Measurements from ENCODE around the gene MNX1.

MNX1 gene

DNA sequence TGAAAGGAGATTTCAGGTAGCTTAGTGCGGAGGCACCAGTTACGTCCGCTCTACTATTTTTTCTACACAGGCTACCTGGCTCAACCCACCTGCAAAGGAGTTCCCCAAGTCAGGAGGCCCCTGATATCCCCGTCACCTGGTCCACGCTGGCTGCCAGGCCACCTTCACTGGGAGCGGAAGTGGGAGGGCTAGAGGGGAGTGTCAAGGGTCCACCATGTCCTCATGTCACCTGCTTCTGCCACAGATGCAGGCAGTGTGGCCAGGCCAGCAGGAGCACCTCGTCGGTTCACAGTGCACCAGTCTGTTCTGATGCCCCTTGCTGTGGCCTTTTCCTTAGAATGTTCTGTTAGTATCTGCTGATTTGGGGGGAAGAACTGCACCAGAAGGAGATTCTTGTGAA lies 44.1 kb downstream of the MNX1 start:
- DNase-seq, result no peak

DNA sequence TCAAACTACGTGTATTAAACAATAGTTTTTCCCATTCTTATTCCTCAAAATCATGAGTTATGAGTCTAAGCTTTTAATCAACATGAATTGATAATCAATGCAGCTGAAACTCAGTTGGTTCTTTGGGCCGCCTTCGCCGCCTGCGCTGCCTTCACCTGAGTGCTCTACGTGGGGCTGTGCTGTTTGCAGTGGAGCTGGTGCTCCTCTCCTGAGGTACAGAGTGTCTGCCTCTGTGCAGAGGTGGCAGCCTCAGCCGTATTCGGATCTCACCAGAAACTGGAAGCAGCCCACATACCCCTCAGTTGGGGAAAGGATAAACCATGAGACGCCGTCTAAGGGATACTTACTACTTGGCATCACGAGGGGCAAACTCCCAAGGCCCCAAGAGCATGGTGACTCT lies 45.5 kb downstream of the MNX1 start:
- DNase-seq, result no peak

DNA sequence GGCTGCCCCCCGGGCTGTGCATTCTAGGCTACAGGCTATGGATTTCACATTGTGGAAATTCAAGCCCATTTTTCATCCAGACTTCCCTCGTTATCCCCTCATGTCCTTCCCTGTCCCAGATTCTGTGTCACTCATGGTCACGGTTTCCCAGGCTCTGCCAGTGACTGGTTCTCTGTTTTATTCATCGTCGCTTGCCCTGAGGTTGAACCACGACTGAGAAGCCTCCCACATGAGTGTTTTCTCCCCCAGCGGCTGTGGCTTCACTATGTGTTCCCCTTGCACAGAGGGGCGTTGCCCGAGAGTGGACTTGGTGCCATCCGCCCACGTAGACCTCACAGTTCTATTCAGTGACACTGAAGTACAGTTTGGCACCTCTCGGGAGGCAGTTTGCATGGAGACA lies 47.0 kb downstream of the MNX1 start:
- DNase-seq, result no peak

DNA sequence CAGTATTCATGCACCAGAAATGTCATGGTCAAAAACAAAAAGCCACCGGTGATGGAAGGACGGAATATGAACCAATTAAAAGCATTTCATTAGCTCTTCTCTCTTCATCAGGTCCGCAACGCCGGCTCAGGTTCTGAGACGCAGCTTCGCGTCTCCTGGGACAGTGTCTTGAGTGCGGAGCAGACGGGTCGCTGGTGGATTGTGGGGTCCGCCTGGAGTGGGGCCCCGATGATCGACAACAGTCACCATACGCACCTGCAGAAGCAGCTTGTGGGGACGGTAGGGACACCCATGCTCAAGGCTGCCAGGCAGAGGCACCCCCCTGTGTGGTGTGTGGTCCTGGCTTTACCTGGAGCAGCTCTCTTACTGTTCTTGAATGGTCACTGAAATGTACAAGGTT lies 47.6 kb downstream of the MNX1 start:
- no peak for DNase-seq

DNA sequence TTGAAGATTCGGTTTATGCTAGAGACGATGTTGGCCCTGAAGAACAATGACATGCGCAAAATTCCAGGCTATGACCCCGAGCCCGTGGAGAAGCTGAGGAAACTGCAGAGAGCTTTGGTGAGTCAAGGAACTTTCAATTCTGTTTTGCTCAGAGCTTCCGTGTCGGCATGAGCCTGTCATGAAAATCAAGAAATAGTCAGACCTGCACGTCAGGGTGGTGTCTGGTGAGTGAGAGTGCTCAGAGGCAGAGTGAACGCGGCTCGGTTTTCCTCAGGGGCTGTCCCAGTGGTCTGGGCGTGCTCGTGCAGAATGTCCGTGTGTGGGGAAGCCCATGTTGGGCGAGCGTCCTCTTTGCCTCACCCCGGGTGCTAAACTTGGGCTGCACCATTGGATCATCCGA lies 48.3 kb downstream of the MNX1 start:
- no peak for DNase-seq

DNA sequence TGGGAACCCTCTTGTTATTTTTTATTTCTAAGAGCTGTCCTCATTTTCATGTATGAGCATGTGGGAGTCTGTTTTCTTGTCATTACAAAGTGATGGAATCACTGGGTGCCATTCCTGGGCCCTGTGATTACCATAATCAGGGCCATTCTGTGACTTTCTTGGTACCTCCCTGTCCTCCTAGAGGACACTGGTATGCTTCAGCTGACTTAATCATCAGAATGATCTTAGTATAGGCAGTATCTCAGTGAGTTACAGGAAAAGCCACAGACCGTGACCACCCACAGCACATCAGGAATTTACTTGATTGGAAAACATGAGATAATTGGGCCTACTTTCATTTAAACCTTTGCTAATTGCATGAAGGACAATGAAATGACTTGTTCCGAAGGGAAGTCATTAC lies 53.7 kb downstream of the MNX1 start:
- DNase-seq, result no peak

DNA sequence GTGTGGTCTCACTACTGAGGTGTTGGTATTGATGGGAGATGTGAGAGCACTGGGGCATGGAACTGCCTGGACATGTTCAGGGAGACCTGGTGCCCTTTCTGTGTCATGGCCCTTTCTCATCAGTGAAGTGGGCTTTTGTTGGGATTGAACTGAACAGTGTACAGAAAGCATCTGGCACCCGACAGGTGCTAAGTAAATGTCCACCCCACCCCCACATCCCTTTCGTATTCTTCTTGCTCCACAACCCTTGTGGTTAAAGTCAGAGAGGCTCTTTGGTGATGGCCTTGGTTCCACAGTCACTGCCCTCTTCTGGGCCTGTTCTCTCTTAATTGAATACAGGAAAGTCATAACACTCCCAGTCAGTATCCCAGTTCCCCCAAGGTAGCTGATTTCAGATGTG lies 55.5 kb downstream of the MNX1 start:
- DNase-seq, result no peak

All from NCI-H1105 treated with DMSO at 0.1 percent for 48 hours (cell line).